Subcutaneous abdominal adipose tissue (tissue), 5 donors: ENCODE measurements around the gene TULP4.

Source experiments
- H3K27ac ChIP-seq: one replicate; pipeline ENCODE4 v1.7.0; 2013; ENCODE audit warnings: low read depth, mild to moderate bottlenecking, inconsistent platforms, low read length, moderate library complexity
- H3K27me3 ChIP-seq, 5 donors: one replicate each; pipeline ENCODE4 v1.7.0; 2013; ENCODE audit warnings: low read length in 5 of 5, inconsistent platforms in 1 of 5; ENCODE audit not compliant: control insufficient read depth in 5 of 5, insufficient read depth in 4 of 5
- H3K36me3 ChIP-seq, 5 donors: one replicate each; pipeline ENCODE4 v1.7.0; 2013; ENCODE audit warnings: low read length in 5 of 5; ENCODE audit not compliant: control insufficient read depth in 5 of 5, insufficient read depth in 5 of 5
- H3K4me1 ChIP-seq, 5 donors: one replicate each; pipeline ENCODE4 v1.7.0; 2013; ENCODE audit warnings: low read length in 5 of 5, mild to moderate bottlenecking in 3 of 5, moderate library complexity in 1 of 5; ENCODE audit not compliant: control insufficient read depth in 5 of 5, insufficient read depth in 5 of 5
- H3K4me3 ChIP-seq, 5 donors: one replicate each; pipeline ENCODE4 v1.7.0; 2013; ENCODE audit warnings: low read length in 5 of 5, low read depth in 1 of 5
- H3K9ac ChIP-seq, 5 donors: one replicate each; pipeline ENCODE4 v1.7.0; 2013; ENCODE audit warnings: low read length in 5 of 5, mild to moderate bottlenecking in 4 of 5, moderate library complexity in 3 of 5
- H3K9me3 ChIP-seq, 5 donors: one replicate each; pipeline ENCODE4 v1.7.0; 2013; ENCODE audit warnings: low read length in 5 of 5; ENCODE audit not compliant: control insufficient read depth in 5 of 5
- donor health status: healthy.
- donor health status: healthy.
- donor health status: healthy.
- donor health status: healthy.
- donor health status: healthy.

Gene TULP4

GRCh38 chr6:158309814-158310213 lies 2.5 kb upstream of the TULP4 start:
- Histone ChIP-seq H3K36me3 (peaks cover 8 to 22% (median 11%) of the 10 kb centered on the region in 5 donors), H3K27me3 (no peaks in the 10 kb centered on the region), H3K4me3 (no peak overlapping the region)

GRCh38 chr6:158311193-158311592 lies 1.1 kb upstream of the TULP4 start:
- Histone ChIP-seq H3K36me3 (peaks cover 8 to 22% (median 12%) of the 10 kb centered on the region in 5 donors), H3K27ac (no peak overlapping the region), H3K27me3 (no peaks in the 10 kb centered on the region), H3K9ac (no peak overlapping the region), H3K9me3 (no peaks in the 10 kb centered on the region), H3K4me3 (no peak overlapping the region), H3K4me1 (no peaks in the 10 kb centered on the region)

More at GRCh38 chr6:158309814-158310213, 2.5 kb upstream of the TULP4 start:
- Histone ChIP-seq H3K9me3 (no peaks in the 10 kb centered on the region), H3K4me1 (no peaks in the 10 kb centered on the region), H3K27ac (no peak overlapping the region), H3K9ac (no peak overlapping the region)

GRCh38 chr6:158311626-158312025 lies 639 bp upstream of the TULP4 start:
- Histone ChIP-seq H3K9me3 (peaks cover 0 to 3% (median 2%) of the 10 kb centered on the region in 5 donors), H3K27me3 (no peaks in the 10 kb centered on the region), H3K9ac (no peak overlapping the region), H3K27ac (no peak overlapping the region), H3K4me3 (no peak overlapping the region), H3K36me3 (peaks cover 10 to 22% (median 13%) of the 10 kb centered on the region in 5 donors), H3K4me1 (no peaks in the 10 kb centered on the region)

GRCh38 chr6:158312672-158313397 lies 570 bp downstream of the TULP4 start:
- Histone ChIP-seq H3K9me3 (peaks cover 0 to 6% (median 5%) of the 10 kb centered on the region in 5 donors), H3K4me3 (no peak overlapping the region), H3K27ac (no peak overlapping the region), H3K36me3 (peaks cover 11 to 22% (median 15%) of the 10 kb centered on the region in 5 donors), H3K4me1 (no peaks in the 10 kb centered on the region), H3K27me3 (no peaks in the 10 kb centered on the region), H3K9ac (no peak overlapping the region)

- Histone ChIP-seq H3K9ac (no peak overlapping the region), H3K27me3 (no peaks in the 10 kb centered on the region), H3K27ac (no peak overlapping the region), H3K4me3 (peak overlapping the region in 1 of 5 donors; percentile 22), H3K9me3 (peaks cover 0 to 6% (median 5%) of the 10 kb centered on the region in 5 donors), H3K36me3 (peaks cover 11 to 22% (median 15%) of the 10 kb centered on the region in 5 donors), H3K4me1 (no peaks in the 10 kb centered on the region)
These were observed 1.7 kb downstream of the TULP4 start for GRCh38 chr6:158313989-158314388.

- Histone ChIP-seq H3K4me1 (no peaks in the 10 kb centered on the region), H3K36me3 (peaks cover 11 to 22% (median 15%) of the 10 kb centered on the region in 5 donors), H3K9ac (no peak overlapping the region), H3K27me3 (no peaks in the 10 kb centered on the region), H3K4me3 (no peak overlapping the region), H3K9me3 (peaks cover 0 to 6% (median 5%) of the 10 kb centered on the region in 5 donors), H3K27ac (no peak overlapping the region)
These were observed 2.5 kb downstream of the TULP4 start for GRCh38 chr6:158314737-158315136.

- Histone ChIP-seq H3K9ac (no peak overlapping the region), H3K27me3 (no peaks in the 10 kb centered on the region), H3K4me1 (no peaks in the 10 kb centered on the region), H3K36me3 (peaks cover 11 to 22% (median 12%) of the 10 kb centered on the region in 5 donors), H3K4me3 (no peak overlapping the region), H3K9me3 (peaks cover 0 to 6% (median 5%) of the 10 kb centered on the region in 5 donors), H3K27ac (no peak overlapping the region)
These were observed 3.8 kb downstream of the TULP4 start for GRCh38 chr6:158316022-158316421.

- Histone ChIP-seq H3K9ac (no peak overlapping the region), H3K9me3 (peaks cover 0 to under 1% (median 0%) of the 10 kb centered on the region in 5 donors), H3K27me3 (no peaks in the 10 kb centered on the region), H3K4me3 (no peak overlapping the region), H3K27ac (no peak overlapping the region), H3K4me1 (peaks cover 0 to 17% (median 10%) of the 10 kb centered on the region in 5 donors), H3K36me3 (no peaks in the 10 kb centered on the region)
These were observed 9.7 kb downstream of the TULP4 start for GRCh38 chr6:158321960-158322359.

- Histone ChIP-seq H3K9ac (no peak overlapping the region), H3K27ac (no peak overlapping the region), H3K4me1 (peaks cover 0 to 17% (median 10%) of the 10 kb centered on the region in 5 donors), H3K27me3 (no peaks in the 10 kb centered on the region), H3K4me3 (no peak overlapping the region), H3K36me3 (no peaks in the 10 kb centered on the region), H3K9me3 (no peaks in the 10 kb centered on the region)
These were observed 10.1 kb downstream of the TULP4 start for GRCh38 chr6:158322400-158322723.

GRCh38 chr6:158322724-158323560 lies 10.7 kb downstream of the TULP4 start:
- Histone ChIP-seq H3K27ac (no peak overlapping the region), H3K36me3 (no peaks in the 10 kb centered on the region), H3K4me1 (peaks cover 0 to 17% (median 10%) of the 10 kb centered on the region in 5 donors), H3K4me3 (no peak overlapping the region), H3K9me3 (no peaks in the 10 kb centered on the region), H3K27me3 (no peaks in the 10 kb centered on the region), H3K9ac (no peak overlapping the region)
